C1 segment of cervical spinal cord (tissue), 14 donors: ENCODE measurements around the gene ZMAT2.
"Not testable (repeated sequence)": the region's sequence is repeated elsewhere in the genome, so short reads cannot be mapped to it uniquely, and the experiment has no call there.

Experiments
- DNase-seq, 14 donors: peaks; one replicate each; lab custom pipeline; 2025; lab: John Stamatoyannopoulos, UW

The ZMAT2 gene

GRCh38 chr5:140708787-140709186 lies 8.5 kb downstream of the ZMAT2 start:
- not testable (repeated sequence) for DNase-seq

GRCh38 chr5:140710899-140711552 lies 10.8 kb downstream of the ZMAT2 start:
- peak in 12 of 14 donors; percentile 8 to 83 (median 65) for DNase-seq

DNA sequence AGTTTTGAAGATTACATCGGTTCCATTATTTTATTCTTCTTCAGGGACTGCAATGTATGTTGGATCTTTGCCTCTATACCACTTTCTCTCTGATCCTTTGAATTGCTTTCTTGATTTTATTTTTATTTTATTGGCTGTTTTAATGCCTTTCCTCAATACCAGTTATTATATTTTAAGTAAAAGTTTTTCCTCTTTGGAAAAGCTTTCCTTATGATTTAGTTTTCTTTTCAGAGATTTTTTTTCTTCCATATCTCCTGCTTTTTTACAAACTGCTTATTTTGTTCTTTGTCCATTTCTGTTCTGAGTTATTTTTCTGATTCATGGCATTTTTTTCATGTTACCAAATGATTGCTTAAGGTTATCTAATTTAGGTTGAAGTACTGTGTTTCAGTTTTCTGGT lies 11.5 kb downstream of the ZMAT2 start:
- no peak for DNase-seq

DNA sequence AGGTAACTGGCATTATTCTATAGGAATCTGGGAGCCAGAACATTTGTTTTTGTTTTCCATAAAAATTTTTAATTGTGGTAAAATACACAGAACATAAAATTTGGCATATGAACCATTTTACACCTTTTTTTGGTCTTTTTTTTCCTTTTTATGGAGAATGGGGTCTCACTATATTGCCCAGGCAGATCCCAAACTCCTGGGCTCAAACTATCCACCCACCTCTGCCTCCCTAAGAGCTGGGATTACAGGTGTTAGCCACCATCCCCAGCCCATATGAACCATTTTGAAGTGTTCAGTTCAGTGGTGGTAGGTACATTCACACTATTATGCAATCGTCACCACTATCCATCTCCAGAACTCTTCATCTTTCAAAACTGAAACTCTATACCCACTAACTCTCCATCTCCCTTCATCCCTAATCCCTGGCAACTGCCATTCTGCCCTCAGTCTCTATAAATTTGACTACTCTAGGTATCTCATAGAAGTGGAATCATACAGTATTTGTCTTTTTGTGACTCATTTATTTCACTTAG lies 13.4 kb downstream of the ZMAT2 start:
- no peak for DNase-seq

GRCh38 chr5:140716238-140716637 lies 16.0 kb downstream of the ZMAT2 start:
- not testable (repeated sequence) for DNase-seq

DNA sequence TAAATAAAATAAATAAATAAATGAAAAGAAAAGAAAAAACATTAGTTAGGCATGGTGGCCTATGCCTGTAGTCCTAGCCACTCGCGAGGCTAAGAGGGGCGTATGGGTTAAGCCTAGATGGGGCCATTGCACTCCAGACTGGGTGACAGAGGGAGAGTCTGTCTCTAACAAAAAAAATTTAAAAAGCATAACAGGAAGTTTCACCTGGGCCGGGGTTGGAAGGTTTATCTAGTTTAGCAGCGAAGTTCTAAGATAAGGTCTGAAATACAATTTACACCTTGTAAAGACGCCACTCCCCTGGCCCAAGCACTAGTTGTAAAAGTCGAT lies 18.0 kb downstream of the ZMAT2 start:
- DNase-seq = no peak

- not testable (repeated sequence) for DNase-seq
Observed at GRCh38 chr5:140720738-140721137, 20.5 kb downstream of the ZMAT2 start.

DNA sequence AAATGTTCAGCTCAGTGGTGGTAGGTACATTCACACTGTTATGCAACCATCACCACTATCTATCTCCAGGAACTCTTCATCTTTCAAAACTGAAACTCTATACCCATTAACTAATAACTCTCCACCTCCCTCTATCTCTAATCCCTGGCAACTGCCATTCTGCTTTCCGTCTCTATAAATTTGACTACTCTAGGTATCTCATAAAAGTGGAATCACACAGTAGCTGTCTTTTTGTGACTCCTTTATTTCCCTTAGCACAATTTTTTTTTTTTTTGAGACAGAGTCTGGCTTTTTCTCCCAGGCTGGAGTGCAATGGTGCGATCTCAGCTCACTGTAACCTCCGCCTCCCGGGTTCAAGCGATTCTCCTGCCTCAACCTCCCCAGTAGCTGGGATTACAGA lies 21.1 kb downstream of the ZMAT2 start:
- not testable (repeated sequence) for DNase-seq

GRCh38 chr5:140725799-140726471 lies 25.7 kb downstream of the ZMAT2 start:
- DNase-seq = peak in 3 of 14 donors; percentile 4 to 63 (median 17)

- DNase-seq = no peak
Observed at GRCh38 chr5:140733098-140733497, 32.9 kb downstream of the ZMAT2 start.

DNA sequence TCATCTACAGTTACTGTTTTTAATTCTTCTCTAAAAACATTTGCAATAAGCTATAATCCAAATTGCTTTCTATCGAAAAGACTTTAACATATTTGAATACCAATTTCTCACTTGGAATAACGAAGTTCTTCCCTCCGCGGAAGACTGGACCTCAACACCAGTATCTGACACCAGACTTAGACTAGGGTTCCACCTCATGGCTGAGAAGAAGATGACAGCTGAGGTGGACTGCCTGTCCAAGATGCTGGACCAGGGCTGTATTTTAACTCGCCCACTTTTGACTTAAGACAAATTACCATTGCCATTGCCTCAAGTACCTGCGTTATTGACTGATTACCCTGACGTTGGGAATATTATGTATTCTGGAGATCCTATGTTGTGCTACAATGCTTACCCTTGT lies 34.1 kb downstream of the ZMAT2 start:
- DNase-seq = no peak

- DNase-seq = no peak
Observed at GRCh38 chr5:140737486-140737885, 37.2 kb downstream of the ZMAT2 start.

GRCh38 chr5:140741967-140742366 lies 41.7 kb downstream of the ZMAT2 start:
- DNase-seq = no peak

GRCh38 chr5:140753561-140753960 lies 53.3 kb downstream of the ZMAT2 start:
- no peak for DNase-seq
